ENCODE results near the gene CACNA1C. TPM values are rescaled to one million over a fixed set of nuclear protein-coding genes. Genes with fewer than 3 reads are reported as not detected.

Gene CACNA1C
- total and polyA plus RNA-seq, 2 of the 4 experiments (the other 2 are of a cell fraction), result 1.6 to 2.6 TPM

DNA sequence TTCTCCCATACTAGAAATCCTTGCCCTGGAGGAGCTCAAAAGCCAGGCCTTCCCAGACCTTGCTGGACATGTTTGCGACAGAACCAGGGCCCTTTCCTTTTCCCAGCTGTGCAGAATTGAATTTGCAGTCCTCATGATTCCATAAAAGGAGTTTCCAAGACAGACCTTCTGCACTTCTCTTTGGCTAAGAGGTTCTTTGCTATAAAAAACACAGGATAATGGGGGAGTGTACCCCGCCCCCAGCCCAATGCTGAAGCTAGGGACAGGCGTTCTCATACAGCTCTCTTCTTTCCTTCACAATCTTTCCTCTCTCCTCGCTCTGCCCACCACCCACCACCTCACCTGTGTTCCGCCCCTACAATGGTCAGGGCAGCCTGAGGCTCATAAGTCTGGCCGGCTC, 569.7 kb downstream of the CACNA1C start:
- Histone ChIP-seq H3K4me3 (ENCODE audit: insufficient read depth, low read depth, low read length) (no peak overlapping the region), H3K9me1 (ENCODE audit: insufficient read depth, low read length) (no peaks in the 10 kb centered on the region), H2BK15ac (ENCODE audit: low read depth, low read length) (no peak overlapping the region), H3K9me3 (ENCODE audit: control insufficient read depth, insufficient read depth, low read length) (no peaks in the 10 kb centered on the region), H3K36me3 (ENCODE audit: control insufficient read depth, insufficient read depth, low read length) (peaks cover 13% of the 10 kb centered on the region), H3K14ac (replicated peaks; ENCODE audit: low read depth, low read length) (no peak overlapping the region), H3K4ac (ENCODE audit: low read depth, low read length) (no peak overlapping the region), H3K27ac (ENCODE audit: insufficient read depth, low read length) (no peak overlapping the region), H2AFZ (replicated peaks; ENCODE audit: low read length, poor library complexity) (no peak overlapping the region), H4K20me1 (ENCODE audit: insufficient read depth, low read length) (no peaks in the 10 kb centered on the region), H3K56ac (ENCODE audit: extremely low read depth, insufficient read depth, low read length) (no peak overlapping the region), H4K91ac (ENCODE audit: insufficient read depth, low read depth, low read length) (no peak overlapping the region), H3K79me1 (ENCODE audit: low read depth in 1 of 2, low read length in 2 of 2) (no peaks in the 10 kb centered on the region), H2AK9ac (replicated peaks; ENCODE audit: low read depth, low read length, poor library complexity) (no peak overlapping the region), H2BK20ac (ENCODE audit: low read depth, low read length) (no peak overlapping the region), H3K4me1 (ENCODE audit: control insufficient read depth, insufficient read depth, low read length) (no peaks in the 10 kb centered on the region), H2BK5ac (ENCODE audit: low read depth, low read length, poor library complexity, severe bottlenecking) (no peak overlapping the region), H3K23ac (ENCODE audit: low read depth, low read length) (no peak overlapping the region), H2AK5ac (ENCODE audit: low read depth, low read length) (no peak overlapping the region), H3K18ac (ENCODE audit: low read depth, low read length) (no peak overlapping the region), H3K9ac (ENCODE audit: low read depth, low read length) (no peak overlapping the region), H4K5ac (ENCODE audit: low read depth, low read length) (no peak overlapping the region), H2BK120ac (ENCODE audit: low read depth, low read length) (no peak overlapping the region), H4K8ac (ENCODE audit: low read depth in 2 of 2, low read length in 2 of 2) (no peak overlapping the region), H3K27me3 (ENCODE audit: control insufficient read depth, insufficient read depth, low read length) (no peaks in the 10 kb centered on the region), H3K4me2 (ENCODE audit: low read depth, low read length) (no peak overlapping the region)
- ATAC-seq (ENCODE audit: low read depth) (no peak), DNase-seq (no peak)
- dilution Hi-C loops (cut with HindIII; ENCODE audit: low sequenced_read_pairs, unreplicated experiment) (no loop called here), in situ Hi-C loops (cut with MboI; ENCODE audit: low sequenced_read_pairs) (no loop called here), intact Hi-C loops (cut with micrococcal nuclease) (no loop called here)
- BruUV-seq (replicated peaks), result no TSS peak
- TF ChIP-seq MXI1 (IDR thresholded peaks at IDR 0.05; ENCODE audit: borderline replicate concordance, low read depth, low read length) (no peak), CHD1 (IDR thresholded peaks at IDR 0.05; ENCODE audit: low read depth, low read length) (no peak), FOS (IDR thresholded peaks at IDR 0.05; ENCODE audit: low read depth, low read length) (no peak), MAFK (IDR thresholded peaks at IDR 0.05; ENCODE audit: low read depth, low read length) (no peak), RCOR1 (IDR thresholded peaks at IDR 0.05; ENCODE audit: insufficient replicate concordance, low read length) (no peak), BHLHE40 (IDR thresholded peaks at IDR 0.05; ENCODE audit: low read depth, low read length) (no peak), POLR2A (IDR thresholded peaks at IDR 0.05; ENCODE audit: low read depth, low read length) (no peak), SMC3 (IDR thresholded peaks at IDR 0.05; ENCODE audit: low read depth, low read length) (no peak), NFE2L2 (IDR thresholded peaks at IDR 0.05; ENCODE audit: low read depth, low read length) (no peak), RAD21 (IDR thresholded peaks at IDR 0.05; ENCODE audit: low read length) (no peak), MAZ (IDR thresholded peaks at IDR 0.05; ENCODE audit: borderline replicate concordance, low read depth, low read length) (no peak), CEBPB (IDR thresholded peaks at IDR 0.05; ENCODE audit: low read depth, low read length) (no peak), RFX5 (IDR thresholded peaks at IDR 0.05; ENCODE audit: low read depth, low read length) (no peak)
- TF ChIP-seq, protein P1, sequence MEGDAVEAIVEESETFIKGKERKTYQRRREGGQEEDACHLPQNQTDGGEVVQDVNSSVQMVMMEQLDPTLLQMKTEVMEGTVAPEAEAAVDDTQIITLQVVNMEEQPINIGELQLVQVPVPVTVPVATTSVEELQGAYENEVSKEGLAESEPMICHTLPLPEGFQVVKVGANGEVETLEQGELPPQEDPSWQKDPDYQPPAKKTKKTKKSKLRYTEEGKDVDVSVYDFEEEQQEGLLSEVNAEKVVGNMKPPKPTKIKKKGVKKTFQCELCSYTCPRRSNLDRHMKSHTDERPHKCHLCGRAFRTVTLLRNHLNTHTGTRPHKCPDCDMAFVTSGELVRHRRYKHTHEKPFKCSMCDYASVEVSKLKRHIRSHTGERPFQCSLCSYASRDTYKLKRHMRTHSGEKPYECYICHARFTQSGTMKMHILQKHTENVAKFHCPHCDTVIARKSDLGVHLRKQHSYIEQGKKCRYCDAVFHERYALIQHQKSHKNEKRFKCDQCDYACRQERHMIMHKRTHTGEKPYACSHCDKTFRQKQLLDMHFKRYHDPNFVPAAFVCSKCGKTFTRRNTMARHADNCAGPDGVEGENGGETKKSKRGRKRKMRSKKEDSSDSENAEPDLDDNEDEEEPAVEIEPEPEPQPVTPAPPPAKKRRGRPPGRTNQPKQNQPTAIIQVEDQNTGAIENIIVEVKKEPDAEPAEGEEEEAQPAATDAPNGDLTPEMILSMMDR (conservative IDR thresholded peaks at IDR 0.05; ENCODE audit: low read depth, low read length), result no peak
- TF ChIP-seq, protein P2, sequence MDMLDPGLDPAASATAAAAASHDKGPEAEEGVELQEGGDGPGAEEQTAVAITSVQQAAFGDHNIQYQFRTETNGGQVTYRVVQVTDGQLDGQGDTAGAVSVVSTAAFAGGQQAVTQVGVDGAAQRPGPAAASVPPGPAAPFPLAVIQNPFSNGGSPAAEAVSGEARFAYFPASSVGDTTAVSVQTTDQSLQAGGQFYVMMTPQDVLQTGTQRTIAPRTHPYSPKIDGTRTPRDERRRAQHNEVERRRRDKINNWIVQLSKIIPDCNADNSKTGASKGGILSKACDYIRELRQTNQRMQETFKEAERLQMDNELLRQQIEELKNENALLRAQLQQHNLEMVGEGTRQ (IDR thresholded peaks at IDR 0.05; ENCODE audit: low read depth, low read length), result no peak
- CTCF ChIA-PET, result no interaction called here
- POLR2A ChIA-PET (ENCODE audit: unreplicated experiment), result no interaction called here
- WGBS, 2 experiments (ENCODE audit: extremely low coverage in 2 of 2, insufficient read length in 1 of 2), result 100% methylated on average over 2 of the region's 6 CpGs; no CpG with 5 or more reads in 1 of the 2 experiments

Data from IMR-90 (cell line).